ENCODE data around the gene SAMD4B. TPM values are rescaled to one million over a fixed set of nuclear protein-coding genes. Genes with fewer than 3 reads are reported as not detected.

The SAMD4B gene
- total and polyA plus RNA-seq, 10 of the 15 experiments (the other 5 are each of a cell fraction or from before 2014, with no cell fraction given), result 2.4 to 43.3 (median 23.9) TPM

DNA sequence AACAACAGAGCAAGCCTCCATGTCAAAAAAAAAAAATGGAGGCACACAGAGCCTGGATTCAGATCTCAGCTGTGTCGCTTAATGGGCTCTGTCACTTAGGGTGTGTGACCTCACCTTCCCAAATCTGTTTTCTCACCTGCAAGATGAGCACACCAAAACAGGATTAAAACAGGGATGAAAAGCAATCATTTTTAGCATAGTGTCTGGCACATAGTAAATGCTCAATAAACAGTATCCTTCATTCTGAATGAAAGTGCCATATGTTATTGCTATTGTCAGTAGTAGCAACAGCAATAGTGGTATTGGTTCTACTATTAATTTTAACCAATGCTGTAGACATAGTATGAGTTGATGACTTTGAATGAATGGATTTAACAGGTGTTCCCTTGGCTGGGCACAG, 23.3 kb downstream of the SAMD4B start:
- DNase-seq (ENCODE audit: low read depth, low spot score) (no peak), ATAC-seq (no peak), FAIRE-seq (no peak)
- no TSS peak for BruUV-seq (replicated peaks)
- H3K9me3 ChIP-seq (replicated peaks; ENCODE audit: control insufficient read depth, insufficient read depth, low read length), result no peaks in the 10 kb centered on the region
- SMC1A ChIA-PET (ENCODE audit: uncharacterized antibody, unreplicated experiment), result interaction anchor here (0.5 kb wide), 1 partner anchor 145 kb away, joined by 4 read pairs; no protein-coding TSS in a partner anchor
- no peak overlapping the region for H3K4me3 ChIP-seq
- 50% methylated on average over 1 of the region's 1 CpG for WGBS (ENCODE audit: insufficient coverage, insufficient replicate concordance, low lambda C conversion rate, missing lambda C conversion rate)
- CTCF ChIA-PET, result no interaction called here
- peaks cover 3 to 6% of the 10 kb centered on the region in 2 experiments; a peak in 2 of 4 replicates for H3K36me3 ChIP-seq (ENCODE audit: control insufficient read depth in 2 of 2, insufficient read depth in 2 of 2, low read length in 1 of 2)
- no peak overlapping the region for H3K9ac ChIP-seq (ENCODE audit: control insufficient read depth, insufficient read depth, low read length)
- in situ Hi-C loops (cut with MboI), result no loop called here
- H3K4me2 ChIP-seq (ENCODE audit: control insufficient read depth, insufficient read depth), result no peak overlapping the region
- peaks cover 8% of the 10 kb centered on the region for H3K4me1 ChIP-seq (ENCODE audit: control insufficient read depth, insufficient read depth, low read length)
- H3K27ac ChIP-seq (ENCODE audit: control insufficient read depth, insufficient read depth), result no peak overlapping the region
- POLR2A ChIA-PET, result no interaction called here
- RAD21 ChIA-PET (ENCODE audit: unreplicated experiment), result no interaction called here
- no peak overlapping the region for H2AFZ ChIP-seq (ENCODE audit: control insufficient read depth, low read depth, low read length)
- H3K79me2 ChIP-seq (ENCODE audit: control insufficient read depth, insufficient read depth, low read length), result no peaks in the 10 kb centered on the region
- intact Hi-C loops (cut with micrococcal nuclease; ENCODE audit: unreplicated experiment), result no loop called here
- no peaks in the 10 kb centered on the region for H3K27me3 ChIP-seq (replicated peaks in 1 of 2; ENCODE audit: control insufficient read depth in 2 of 2, insufficient read depth in 2 of 2, low read length in 1 of 2)
- H4K20me1 ChIP-seq (ENCODE audit: control insufficient read depth, insufficient read depth), result no peaks in the 10 kb centered on the region
- TF ChIP-seq CHD1 (IDR thresholded peaks at IDR 0.05; ENCODE audit: low read depth, low read length), result no peak
- no peak for TF ChIP-seq SMAD5 (IDR thresholded peaks at IDR 0.05; ENCODE audit: low read depth)
- TF ChIP-seq KDM1A (IDR thresholded peaks at IDR 0.05; ENCODE audit: borderline replicate concordance), result no peak
- no peak for TF ChIP-seq ETV6 (conservative IDR thresholded peaks at IDR 0.05 in 1 of 2, IDR thresholded peaks at IDR 0.05 in 1 of 2; ENCODE audit: borderline replicate concordance in 1 of 2, low read depth in 1 of 2)
- TF ChIP-seq IKZF2 (IDR thresholded peaks at IDR 0.05), result no peak
- TF ChIP-seq ZBED1 (IDR thresholded peaks at IDR 0.05; ENCODE audit: borderline replicate concordance), result no peak
- no peak for TF ChIP-seq NR2C1 (IDR thresholded peaks at IDR 0.05)
- TF ChIP-seq ZNF217 (IDR thresholded peaks at IDR 0.05), result no peak
- no peak for TF ChIP-seq NRF1 (conservative IDR thresholded peaks at IDR 0.05; ENCODE audit: low read depth, low read length)
- no peak for TF ChIP-seq MXI1 (IDR thresholded peaks at IDR 0.05; ENCODE audit: low read depth, low read length)
- TF ChIP-seq, protein P1, sequence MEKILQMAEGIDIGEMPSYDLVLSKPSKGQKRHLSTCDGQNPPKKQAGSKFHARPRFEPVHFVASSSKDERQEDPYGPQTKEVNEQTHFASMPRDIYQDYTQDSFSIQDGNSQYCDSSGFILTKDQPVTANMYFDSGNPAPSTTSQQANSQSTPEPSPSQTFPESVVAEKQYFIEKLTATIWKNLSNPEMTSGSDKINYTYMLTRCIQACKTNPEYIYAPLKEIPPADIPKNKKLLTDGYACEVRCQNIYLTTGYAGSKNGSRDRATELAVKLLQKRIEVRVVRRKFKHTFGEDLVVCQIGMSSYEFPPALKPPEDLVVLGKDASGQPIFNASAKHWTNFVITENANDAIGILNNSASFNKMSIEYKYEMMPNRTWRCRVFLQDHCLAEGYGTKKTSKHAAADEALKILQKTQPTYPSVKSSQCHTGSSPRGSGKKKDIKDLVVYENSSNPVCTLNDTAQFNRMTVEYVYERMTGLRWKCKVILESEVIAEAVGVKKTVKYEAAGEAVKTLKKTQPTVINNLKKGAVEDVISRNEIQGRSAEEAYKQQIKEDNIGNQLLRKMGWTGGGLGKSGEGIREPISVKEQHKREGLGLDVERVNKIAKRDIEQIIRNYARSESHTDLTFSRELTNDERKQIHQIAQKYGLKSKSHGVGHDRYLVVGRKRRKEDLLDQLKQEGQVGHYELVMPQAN (conservative IDR thresholded peaks at IDR 0.05), result no peak
- no peak for TF ChIP-seq NFIC (IDR thresholded peaks at IDR 0.05; ENCODE audit: low read depth, low read length)
- no peak for TF ChIP-seq POU2F2 (IDR thresholded peaks at IDR 0.05; ENCODE audit: borderline replicate concordance, low read depth, low read length)
- TF ChIP-seq, protein P2, sequence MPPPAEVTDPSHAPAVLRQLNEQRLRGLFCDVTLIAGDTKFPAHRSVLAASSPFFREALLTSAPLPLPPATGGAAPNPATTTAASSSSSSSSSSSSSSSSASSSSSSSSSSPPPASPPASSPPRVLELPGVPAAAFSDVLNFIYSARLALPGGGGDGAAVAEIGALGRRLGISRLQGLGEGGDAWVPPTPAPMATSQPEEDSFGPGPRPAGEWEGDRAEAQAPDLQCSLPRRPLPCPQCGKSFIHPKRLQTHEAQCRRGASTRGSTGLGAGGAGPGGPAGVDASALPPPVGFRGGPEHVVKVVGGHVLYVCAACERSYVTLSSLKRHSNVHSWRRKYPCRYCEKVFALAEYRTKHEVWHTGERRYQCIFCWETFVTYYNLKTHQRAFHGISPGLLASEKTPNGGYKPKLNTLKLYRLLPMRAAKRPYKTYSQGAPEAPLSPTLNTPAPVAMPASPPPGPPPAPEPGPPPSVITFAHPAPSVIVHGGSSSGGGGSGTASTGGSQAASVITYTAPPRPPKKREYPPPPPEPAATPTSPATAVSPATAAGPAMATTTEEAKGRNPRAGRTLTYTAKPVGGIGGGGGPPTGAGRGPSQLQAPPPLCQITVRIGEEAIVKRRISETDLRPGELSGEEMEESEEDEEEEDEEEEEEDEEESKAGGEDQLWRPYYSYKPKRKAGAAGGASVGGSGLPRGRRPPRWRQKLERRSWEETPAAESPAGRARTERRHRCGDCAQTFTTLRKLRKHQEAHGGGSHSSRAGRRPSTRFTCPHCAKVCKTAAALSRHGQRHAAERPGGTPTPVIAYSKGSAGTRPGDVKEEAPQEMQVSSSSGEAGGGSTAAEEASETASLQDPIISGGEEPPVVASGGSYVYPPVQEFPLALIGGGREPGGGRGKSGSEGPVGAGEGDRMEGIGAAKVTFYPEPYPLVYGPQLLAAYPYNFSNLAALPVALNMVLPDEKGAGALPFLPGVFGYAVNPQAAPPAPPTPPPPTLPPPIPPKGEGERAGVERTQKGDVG (CRISPR knock-in tag; IDR thresholded peaks at IDR 0.05), result no peak
- TF ChIP-seq MTA3 (IDR thresholded peaks at IDR 0.05; ENCODE audit: borderline replicate concordance, low read length), result no peak
- TF ChIP-seq, protein P3, sequence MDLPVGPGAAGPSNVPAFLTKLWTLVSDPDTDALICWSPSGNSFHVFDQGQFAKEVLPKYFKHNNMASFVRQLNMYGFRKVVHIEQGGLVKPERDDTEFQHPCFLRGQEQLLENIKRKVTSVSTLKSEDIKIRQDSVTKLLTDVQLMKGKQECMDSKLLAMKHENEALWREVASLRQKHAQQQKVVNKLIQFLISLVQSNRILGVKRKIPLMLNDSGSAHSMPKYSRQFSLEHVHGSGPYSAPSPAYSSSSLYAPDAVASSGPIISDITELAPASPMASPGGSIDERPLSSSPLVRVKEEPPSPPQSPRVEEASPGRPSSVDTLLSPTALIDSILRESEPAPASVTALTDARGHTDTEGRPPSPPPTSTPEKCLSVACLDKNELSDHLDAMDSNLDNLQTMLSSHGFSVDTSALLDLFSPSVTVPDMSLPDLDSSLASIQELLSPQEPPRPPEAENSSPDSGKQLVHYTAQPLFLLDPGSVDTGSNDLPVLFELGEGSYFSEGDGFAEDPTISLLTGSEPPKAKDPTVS (IDR thresholded peaks at IDR 0.05; ENCODE audit: low read depth, low read length), result no peak
- TF ChIP-seq ZNF24 (IDR thresholded peaks at IDR 0.05), result no peak
- TF ChIP-seq, protein P4, sequence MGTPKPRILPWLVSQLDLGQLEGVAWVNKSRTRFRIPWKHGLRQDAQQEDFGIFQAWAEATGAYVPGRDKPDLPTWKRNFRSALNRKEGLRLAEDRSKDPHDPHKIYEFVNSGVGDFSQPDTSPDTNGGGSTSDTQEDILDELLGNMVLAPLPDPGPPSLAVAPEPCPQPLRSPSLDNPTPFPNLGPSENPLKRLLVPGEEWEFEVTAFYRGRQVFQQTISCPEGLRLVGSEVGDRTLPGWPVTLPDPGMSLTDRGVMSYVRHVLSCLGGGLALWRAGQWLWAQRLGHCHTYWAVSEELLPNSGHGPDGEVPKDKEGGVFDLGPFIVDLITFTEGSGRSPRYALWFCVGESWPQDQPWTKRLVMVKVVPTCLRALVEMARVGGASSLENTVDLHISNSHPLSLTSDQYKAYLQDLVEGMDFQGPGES (IDR thresholded peaks at IDR 0.05), result no peak
